Measurements from ENCODE around the gene NME5. TPM values are rescaled to one million over a fixed set of nuclear protein-coding genes. Genes with fewer than 3 reads are reported as not detected.

Gene NME5
- total RNA-seq, 1 experiment from 2014 or later = 1.9 TPM

GRCh38 chr5:138092301-138092700, 46.9 kb downstream of the NME5 start:
- TF ChIP-seq CTCF (conservative IDR thresholded peaks at IDR 0.05) (no peak), EZH2 (IDR thresholded peaks at IDR 0.05; ENCODE audit: low read depth) (no peak)
- CTCF ChIA-PET = no interaction called here
- Histone ChIP-seq H3K4me1 (replicated peaks; ENCODE audit: insufficient read depth) (no peaks in the 10 kb centered on the region), H3K36me3 (ENCODE audit: low read depth) (no peaks in the 10 kb centered on the region), H3K9me2 (ENCODE audit: insufficient read depth) (no peaks in the 10 kb centered on the region), H2AFZ (no peak overlapping the region), H3K4me3 (no peak overlapping the region), H3K79me2 (ENCODE audit: low read depth) (no peaks in the 10 kb centered on the region), H4K20me1 (ENCODE audit: insufficient read depth) (no peaks in the 10 kb centered on the region), H3F3A (ENCODE audit: insufficient read depth, low read depth) (no peaks in the 10 kb centered on the region), H3K27ac (no peak overlapping the region), H3K4me2 (no peak overlapping the region), H3K9me3 (ENCODE audit: insufficient read depth, low read depth) (no peaks in the 10 kb centered on the region), H3K27me3 (ENCODE audit: insufficient read depth, low read depth) (no peaks in the 10 kb centered on the region)
- BruUV-seq (replicated peaks) = no TSS peak
- DNase-seq = no peak
- intact Hi-C loops (cut with micrococcal nuclease; ENCODE audit: unreplicated experiment) = no loop called here
- POLR2A ChIA-PET (ENCODE audit: unreplicated experiment) = no interaction called here

GRCh38 chr5:138091685-138092084, 47.5 kb downstream of the NME5 start:
- Histone ChIP-seq H2AFZ (no peak overlapping the region), H3K9me3 (ENCODE audit: insufficient read depth, low read depth) (no peaks in the 10 kb centered on the region), H3K27ac (no peak overlapping the region), H3K4me2 (no peak overlapping the region), H3K9me2 (ENCODE audit: insufficient read depth) (no peaks in the 10 kb centered on the region), H3K27me3 (ENCODE audit: insufficient read depth, low read depth) (no peaks in the 10 kb centered on the region), H3F3A (ENCODE audit: insufficient read depth, low read depth) (no peaks in the 10 kb centered on the region), H4K20me1 (ENCODE audit: insufficient read depth) (no peaks in the 10 kb centered on the region), H3K4me3 (no peak overlapping the region), H3K36me3 (ENCODE audit: low read depth) (no peaks in the 10 kb centered on the region), H3K79me2 (ENCODE audit: low read depth) (no peaks in the 10 kb centered on the region), H3K4me1 (replicated peaks; ENCODE audit: insufficient read depth) (no peaks in the 10 kb centered on the region)
- no peak for DNase-seq
- ChIA-PET CTCF (no interaction called here), POLR2A (ENCODE audit: unreplicated experiment) (interaction anchor here (0.7 kb wide), 1 partner anchor 260 kb away, joined by 3 read pairs; no protein-coding TSS in a partner anchor)
- intact Hi-C loops (cut with micrococcal nuclease; ENCODE audit: unreplicated experiment) = no loop called here
- TF ChIP-seq EZH2 (IDR thresholded peaks at IDR 0.05; ENCODE audit: low read depth) (no peak), CTCF (conservative IDR thresholded peaks at IDR 0.05) (no peak)
- no TSS peak for BruUV-seq (replicated peaks)

- H3K79me2 ChIP-seq (ENCODE audit: low read depth) = no peaks in the 10 kb centered on the region
- H3F3A ChIP-seq (ENCODE audit: insufficient read depth, low read depth) = no peaks in the 10 kb centered on the region
- no peaks in the 10 kb centered on the region for H3K27me3 ChIP-seq (ENCODE audit: insufficient read depth, low read depth)
- no peak within 1 kb of the TSS for H2AFZ ChIP-seq
- TF ChIP-seq CTCF (conservative IDR thresholded peaks at IDR 0.05) = no peak
- no peak for TF ChIP-seq EZH2 (IDR thresholded peaks at IDR 0.05; ENCODE audit: low read depth)
- ChIA-PET CTCF (interaction anchor here (1.1 kb wide), 1 partner anchor 48 kb away, joined by 4 read pairs; no protein-coding TSS in a partner anchor), POLR2A (ENCODE audit: unreplicated experiment) (no interaction called here)
- no peak for DNase-seq
- no peaks in the 10 kb centered on the region for H3K9me2 ChIP-seq (ENCODE audit: insufficient read depth)
- no peaks in the 10 kb centered on the region for H3K4me1 ChIP-seq (replicated peaks; ENCODE audit: insufficient read depth)
- intact Hi-C loops (cut with micrococcal nuclease; ENCODE audit: unreplicated experiment) = no loop called here
- no peak within 1 kb of the TSS for H3K27ac ChIP-seq
- H3K36me3 ChIP-seq (ENCODE audit: low read depth) = no peaks in the 10 kb centered on the region
- no peak within 1 kb of the TSS for H3K4me3 ChIP-seq
- no peak within 1 kb of the TSS for H3K4me2 ChIP-seq
- BruUV-seq (replicated peaks) = no TSS peak
- H4K20me1 ChIP-seq (ENCODE audit: insufficient read depth) = no peaks in the 10 kb centered on the region
- no peaks in the 10 kb centered on the region for H3K9me3 ChIP-seq (ENCODE audit: insufficient read depth, low read depth)
These were observed 55.5 kb downstream of the NME5 start, which contains the start of gene WNT8A for GRCh38 chr5:138083702-138084101. TSS of gene WNT8A (plus strand) at chr5:138084033. CDS start at chr5:138084128, 95 bp downstream.

Data from PC-9 (cell line).